Retinal pigment epithelial cell (primary cell): Measurements from ENCODE around the gene FYN.

Source experiments
- DNase-seq: peaks from one replicate; pipeline ENCODE4 v3.0.0-alpha.2; 2010; ENCODE audit warnings: low read depth
- H3K4me3 ChIP-seq: 2 replicates; pipeline ENCODE4 v1.5.1; 2011; ENCODE audit warnings: mild to moderate bottlenecking, low read length, control low read depth, moderate library complexity
- CTCF ChIP-seq: conservative IDR thresholded peaks from 2 replicates; pipeline ENCODE4 v1.5.1; 2011; ENCODE audit warnings: low read depth, low read length, control low read depth, inconsistent platforms

The FYN gene

GRCh38 chr6:111759331-111759835, 113.9 kb downstream of the FYN start:
- no peak overlapping the region for H3K4me3 ChIP-seq
- no peak for TF ChIP-seq CTCF
- no peak for DNase-seq

GRCh38 chr6:111758608-111759329, 114.5 kb downstream of the FYN start:
- no peak for DNase-seq
- no peak overlapping the region for H3K4me3 ChIP-seq
- no peak for TF ChIP-seq CTCF

- no peak for TF ChIP-seq CTCF
- no peak overlapping the region for H3K4me3 ChIP-seq
- no peak for DNase-seq
These were observed 115.9 kb downstream of the FYN start for GRCh38 chr6:111757342-111757741.

GRCh38 chr6:111754423-111754822, 118.8 kb downstream of the FYN start:
- DNase-seq: no peak
- no peak for TF ChIP-seq CTCF
- no peak overlapping the region for H3K4me3 ChIP-seq

- DNase-seq: no peak
- TF ChIP-seq CTCF: no peak
- no peak overlapping the region for H3K4me3 ChIP-seq
These were observed 119.7 kb downstream of the FYN start for GRCh38 chr6:111753573-111753972.

- H3K4me3 ChIP-seq: no peak overlapping the region
- no peak for TF ChIP-seq CTCF
These were observed 120.8 kb downstream of the FYN start for GRCh38 chr6:111752476-111752875.

More at GRCh38 chr6:111752476-111752875, 120.8 kb downstream of the FYN start:
- no peak for DNase-seq
